SK-N-SH treated with all-trans-retinoic acid at 6 μM for 48 hours (cell line): ENCODE data around the gene LAMB4.

Experiments used
- ATAC-seq: fragments of 200-7000 bp; cut with Tn5 transposase; 3 replicates; pipeline ENCODE4 v1.9.1; 2020; ENCODE audit warnings: mild to moderate bottlenecking, moderate library complexity
- ARNTL ChIP-seq: fragments of 450-650 bp; formaldehyde crosslinking; IDR thresholded peaks from 2 replicates; pipeline ENCODE4 v1.5.0; 2020; ENCODE audit warnings: low read depth, mild to moderate bottlenecking, moderate library complexity, borderline replicate concordance
- BACH2 ChIP-seq: fragments of 250-450 bp; sonication (Bioruptor Pico); IDR thresholded peaks from 2 replicates; pipeline ENCODE4 v1.9.0; 2021; ENCODE audit warnings: mild to moderate bottlenecking, borderline replicate concordance
- CSDC2 ChIP-seq: fragments of 250-450 bp; sonication (Bioruptor Pico); IDR thresholded peaks from 2 replicates; pipeline ENCODE4 v1.5.0; 2020; ENCODE audit warnings: mild to moderate bottlenecking, moderate library complexity
- ESRRG ChIP-seq: fragments of 250-450 bp; sonication (Bioruptor Pico); IDR thresholded peaks from 2 replicates; pipeline ENCODE4 v1.6.1; 2021; ENCODE audit warnings: mild to moderate bottlenecking
- OSR1 ChIP-seq: fragments of 250-450 bp; sonication (Bioruptor Pico); IDR thresholded peaks from 2 replicates; pipeline ENCODE4 v1.8.0; 2022; ENCODE audit warnings: moderate library complexity, mild to moderate bottlenecking, inconsistent platforms
- PPARA ChIP-seq: fragments of 250-450 bp; sonication (Bioruptor Pico); IDR thresholded peaks from 2 replicates; pipeline ENCODE4 v1.5.0; 2020; ENCODE audit warnings: mild to moderate bottlenecking, borderline replicate concordance
- RARB ChIP-seq: fragments of 250-450 bp; sonication (Bioruptor Pico); IDR thresholded peaks from 2 replicates; pipeline ENCODE4 v1.8.0; 2021; ENCODE audit warnings: mild to moderate bottlenecking, moderate library complexity
- SNAI2 ChIP-seq: fragments of 250-450 bp; sonication (Bioruptor Pico); IDR thresholded peaks from 2 replicates; pipeline ENCODE4 v1.5.0; 2020; ENCODE audit warnings: mild to moderate bottlenecking, moderate library complexity
- TCF4 ChIP-seq: fragments of 250-450 bp; sonication (Bioruptor Pico); IDR thresholded peaks from 2 replicates; pipeline ENCODE4 v1.8.0; 2021; ENCODE audit warnings: mild to moderate bottlenecking, moderate library complexity, borderline replicate concordance
- TOX ChIP-seq: fragments of 250-450 bp; sonication (Bioruptor Pico); IDR thresholded peaks from 2 replicates; pipeline ENCODE4 v1.8.0; 2021; ENCODE audit warnings: mild to moderate bottlenecking, moderate library complexity, borderline replicate concordance
- ZFP3 ChIP-seq: fragments of 250-450 bp; sonication (Bioruptor Pico); IDR thresholded peaks from 2 replicates; pipeline ENCODE4 v1.5.0; 2020; ENCODE audit warnings: mild to moderate bottlenecking, moderate library complexity
- ZFP30 ChIP-seq: fragments of 450-650 bp; formaldehyde crosslinking; IDR thresholded peaks from 2 replicates; pipeline ENCODE4 v1.5.0; 2022; ENCODE audit warnings: mild to moderate bottlenecking, moderate library complexity
- ZNF565 ChIP-seq: fragments of 450-650 bp; formaldehyde crosslinking; conservative IDR thresholded peaks from 2 replicates; pipeline ENCODE4 v1.5.0; 2020; ENCODE audit warnings: low read depth, mild to moderate bottlenecking, moderate library complexity
- ZNF70 ChIP-seq: fragments of 450-650 bp; formaldehyde crosslinking; IDR thresholded peaks from 2 replicates; pipeline ENCODE4 v1.5.0; 2020; ENCODE audit warnings: mild to moderate bottlenecking, moderate library complexity
- ZNF8 ChIP-seq: fragments of 450-650 bp; formaldehyde crosslinking; IDR thresholded peaks from 2 replicates; pipeline ENCODE4 v1.5.0; 2020; ENCODE audit warnings: mild to moderate bottlenecking, moderate library complexity
- TF ChIP-seq, protein P1 (sequence below): fragments of 250-450 bp; sonication (Bioruptor Pico); IDR thresholded peaks from 2 replicates; pipeline ENCODE4 v1.5.1; 2021; ENCODE audit warnings: mild to moderate bottlenecking, moderate library complexity
- TF ChIP-seq, protein P2 (sequence below): fragments of 250-450 bp; sonication (Bioruptor Pico); IDR thresholded peaks from 2 replicates; pipeline ENCODE4 v1.5.0; 2020; ENCODE audit warnings: mild to moderate bottlenecking, moderate library complexity
- TF ChIP-seq, protein P3 (sequence below): fragments of 250-450 bp; sonication (Bioruptor Pico); IDR thresholded peaks from 2 replicates; pipeline ENCODE4 v1.5.1; 2020; ENCODE audit warnings: low read depth, mild to moderate bottlenecking, moderate library complexity
- TF ChIP-seq, protein P4 (sequence below): fragments of 250-450 bp; sonication (Bioruptor Pico); IDR thresholded peaks from 2 replicates; pipeline ENCODE4 v1.8.0; 2021; ENCODE audit warnings: low read depth, mild to moderate bottlenecking, moderate library complexity, borderline replicate concordance
- TF ChIP-seq, protein P5 (sequence below): fragments of 250-450 bp; sonication (Bioruptor Pico); IDR thresholded peaks from 2 replicates; pipeline ENCODE4 v1.8.0; 2020; ENCODE audit warnings: mild to moderate bottlenecking, moderate library complexity, borderline replicate concordance

The LAMB4 gene

DNA sequence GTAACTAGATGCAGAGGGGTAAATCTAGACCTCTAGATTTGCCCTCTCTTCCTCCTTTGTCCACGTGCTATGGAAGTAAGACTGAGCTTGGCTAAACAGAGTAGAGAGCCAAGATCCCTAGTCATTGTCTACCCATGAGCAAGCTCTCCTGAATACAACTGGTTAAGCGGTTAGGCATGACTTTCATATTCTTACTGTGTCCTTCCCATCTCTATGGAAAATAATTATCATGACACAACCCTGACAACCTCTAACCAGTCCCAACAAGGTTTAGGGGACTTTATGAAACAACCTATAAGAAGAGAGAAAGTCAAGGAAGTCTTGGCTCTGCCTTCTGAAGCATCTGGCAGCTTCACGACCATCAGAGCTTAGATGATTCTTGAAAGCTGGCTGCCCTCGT, 7.8 kb upstream of the LAMB4 start:
- TF ChIP-seq TCF4 (no peak), ZFP30 (CRISPR knock-in tag) (no peak), SNAI2 (CRISPR knock-in tag) (no peak), CSDC2 (no peak), ZNF70 (CRISPR knock-in tag) (no peak), ZNF8 (CRISPR knock-in tag) (no peak), ARNTL (no peak)
- TF ChIP-seq, protein P1, sequence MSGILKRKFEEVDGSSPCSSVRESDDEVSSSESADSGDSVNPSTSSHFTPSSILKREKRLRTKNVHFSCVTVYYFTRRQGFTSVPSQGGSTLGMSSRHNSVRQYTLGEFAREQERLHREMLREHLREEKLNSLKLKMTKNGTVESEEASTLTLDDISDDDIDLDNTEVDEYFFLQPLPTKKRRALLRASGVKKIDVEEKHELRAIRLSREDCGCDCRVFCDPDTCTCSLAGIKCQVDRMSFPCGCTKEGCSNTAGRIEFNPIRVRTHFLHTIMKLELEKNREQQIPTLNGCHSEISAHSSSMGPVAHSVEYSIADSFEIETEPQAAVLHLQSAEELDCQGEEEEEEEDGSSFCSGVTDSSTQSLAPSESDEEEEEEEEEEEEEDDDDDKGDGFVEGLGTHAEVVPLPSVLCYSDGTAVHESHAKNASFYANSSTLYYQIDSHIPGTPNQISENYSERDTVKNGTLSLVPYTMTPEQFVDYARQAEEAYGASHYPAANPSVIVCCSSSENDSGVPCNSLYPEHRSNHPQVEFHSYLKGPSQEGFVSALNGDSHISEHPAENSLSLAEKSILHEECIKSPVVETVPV (CRISPR knock-in tag) = no peak
- no peak for ATAC-seq

DNA sequence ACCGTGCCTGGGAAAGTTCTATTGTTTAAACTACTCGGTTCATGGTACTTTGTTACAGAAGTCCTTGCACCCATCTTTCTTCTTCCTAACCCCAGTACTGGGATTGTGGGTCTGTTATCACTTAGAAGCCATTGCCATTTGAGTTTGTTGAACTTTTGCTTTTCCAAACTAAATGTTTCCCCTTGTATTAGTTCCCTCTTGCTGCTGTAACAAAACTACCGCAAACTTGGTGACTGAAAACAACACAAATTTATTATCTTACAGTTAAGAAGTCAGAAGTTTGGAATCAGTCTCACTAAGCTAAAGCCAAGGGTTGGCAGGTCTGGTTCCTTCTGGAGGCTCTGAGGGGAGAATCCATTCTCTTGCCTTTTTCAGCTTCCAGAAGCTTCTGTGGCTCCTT, 6.9 kb upstream of the LAMB4 start:
- TF ChIP-seq ZNF70 (CRISPR knock-in tag) = no peak
- no peak for TF ChIP-seq OSR1 (CRISPR knock-in tag)
- TF ChIP-seq SNAI2 (CRISPR knock-in tag) = no peak
- TF ChIP-seq, protein P2, sequence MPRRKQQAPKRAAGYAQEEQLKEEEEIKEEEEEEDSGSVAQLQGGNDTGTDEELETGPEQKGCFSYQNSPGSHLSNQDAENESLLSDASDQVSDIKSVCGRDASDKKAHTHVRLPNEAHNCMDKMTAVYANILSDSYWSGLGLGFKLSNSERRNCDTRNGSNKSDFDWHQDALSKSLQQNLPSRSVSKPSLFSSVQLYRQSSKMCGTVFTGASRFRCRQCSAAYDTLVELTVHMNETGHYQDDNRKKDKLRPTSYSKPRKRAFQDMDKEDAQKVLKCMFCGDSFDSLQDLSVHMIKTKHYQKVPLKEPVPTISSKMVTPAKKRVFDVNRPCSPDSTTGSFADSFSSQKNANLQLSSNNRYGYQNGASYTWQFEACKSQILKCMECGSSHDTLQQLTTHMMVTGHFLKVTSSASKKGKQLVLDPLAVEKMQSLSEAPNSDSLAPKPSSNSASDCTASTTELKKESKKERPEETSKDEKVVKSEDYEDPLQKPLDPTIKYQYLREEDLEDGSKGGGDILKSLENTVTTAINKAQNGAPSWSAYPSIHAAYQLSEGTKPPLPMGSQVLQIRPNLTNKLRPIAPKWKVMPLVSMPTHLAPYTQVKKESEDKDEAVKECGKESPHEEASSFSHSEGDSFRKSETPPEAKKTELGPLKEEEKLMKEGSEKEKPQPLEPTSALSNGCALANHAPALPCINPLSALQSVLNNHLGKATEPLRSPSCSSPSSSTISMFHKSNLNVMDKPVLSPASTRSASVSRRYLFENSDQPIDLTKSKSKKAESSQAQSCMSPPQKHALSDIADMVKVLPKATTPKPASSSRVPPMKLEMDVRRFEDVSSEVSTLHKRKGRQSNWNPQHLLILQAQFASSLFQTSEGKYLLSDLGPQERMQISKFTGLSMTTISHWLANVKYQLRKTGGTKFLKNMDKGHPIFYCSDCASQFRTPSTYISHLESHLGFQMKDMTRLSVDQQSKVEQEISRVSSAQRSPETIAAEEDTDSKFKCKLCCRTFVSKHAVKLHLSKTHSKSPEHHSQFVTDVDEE (CRISPR knock-in tag) = no peak
- TF ChIP-seq, protein P3, sequence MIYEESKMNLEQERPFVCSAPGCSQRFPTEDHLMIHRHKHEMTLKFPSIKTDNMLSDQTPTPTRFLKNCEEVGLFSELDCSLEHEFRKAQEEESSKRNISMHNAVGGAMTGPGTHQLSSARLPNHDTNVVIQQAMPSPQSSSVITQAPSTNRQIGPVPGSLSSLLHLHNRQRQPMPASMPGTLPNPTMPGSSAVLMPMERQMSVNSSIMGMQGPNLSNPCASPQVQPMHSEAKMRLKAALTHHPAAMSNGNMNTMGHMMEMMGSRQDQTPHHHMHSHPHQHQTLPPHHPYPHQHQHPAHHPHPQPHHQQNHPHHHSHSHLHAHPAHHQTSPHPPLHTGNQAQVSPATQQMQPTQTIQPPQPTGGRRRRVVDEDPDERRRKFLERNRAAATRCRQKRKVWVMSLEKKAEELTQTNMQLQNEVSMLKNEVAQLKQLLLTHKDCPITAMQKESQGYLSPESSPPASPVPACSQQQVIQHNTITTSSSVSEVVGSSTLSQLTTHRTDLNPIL (CRISPR knock-in tag) = no peak
- TF ChIP-seq, protein P4, sequence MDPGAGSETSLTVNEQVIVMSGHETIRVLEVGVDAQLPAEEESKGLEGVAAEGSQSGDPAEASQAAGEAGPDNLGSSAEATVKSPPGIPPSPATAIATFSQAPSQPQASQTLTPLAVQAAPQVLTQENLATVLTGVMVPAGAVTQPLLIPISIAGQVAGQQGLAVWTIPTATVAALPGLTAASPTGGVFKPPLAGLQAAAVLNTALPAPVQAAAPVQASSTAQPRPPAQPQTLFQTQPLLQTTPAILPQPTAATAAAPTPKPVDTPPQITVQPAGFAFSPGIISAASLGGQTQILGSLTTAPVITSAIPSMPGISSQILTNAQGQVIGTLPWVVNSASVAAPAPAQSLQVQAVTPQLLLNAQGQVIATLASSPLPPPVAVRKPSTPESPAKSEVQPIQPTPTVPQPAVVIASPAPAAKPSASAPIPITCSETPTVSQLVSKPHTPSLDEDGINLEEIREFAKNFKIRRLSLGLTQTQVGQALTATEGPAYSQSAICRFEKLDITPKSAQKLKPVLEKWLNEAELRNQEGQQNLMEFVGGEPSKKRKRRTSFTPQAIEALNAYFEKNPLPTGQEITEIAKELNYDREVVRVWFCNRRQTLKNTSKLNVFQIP = no peak
- TF ChIP-seq PPARA (CRISPR knock-in tag) = no peak
- no peak for TF ChIP-seq ESRRG (CRISPR knock-in tag)
- no peak for TF ChIP-seq BACH2 (CRISPR knock-in tag)
- no peak for TF ChIP-seq RARB (CRISPR knock-in tag)
- no peak for TF ChIP-seq ZNF8 (CRISPR knock-in tag)
- TF ChIP-seq, protein P5, sequence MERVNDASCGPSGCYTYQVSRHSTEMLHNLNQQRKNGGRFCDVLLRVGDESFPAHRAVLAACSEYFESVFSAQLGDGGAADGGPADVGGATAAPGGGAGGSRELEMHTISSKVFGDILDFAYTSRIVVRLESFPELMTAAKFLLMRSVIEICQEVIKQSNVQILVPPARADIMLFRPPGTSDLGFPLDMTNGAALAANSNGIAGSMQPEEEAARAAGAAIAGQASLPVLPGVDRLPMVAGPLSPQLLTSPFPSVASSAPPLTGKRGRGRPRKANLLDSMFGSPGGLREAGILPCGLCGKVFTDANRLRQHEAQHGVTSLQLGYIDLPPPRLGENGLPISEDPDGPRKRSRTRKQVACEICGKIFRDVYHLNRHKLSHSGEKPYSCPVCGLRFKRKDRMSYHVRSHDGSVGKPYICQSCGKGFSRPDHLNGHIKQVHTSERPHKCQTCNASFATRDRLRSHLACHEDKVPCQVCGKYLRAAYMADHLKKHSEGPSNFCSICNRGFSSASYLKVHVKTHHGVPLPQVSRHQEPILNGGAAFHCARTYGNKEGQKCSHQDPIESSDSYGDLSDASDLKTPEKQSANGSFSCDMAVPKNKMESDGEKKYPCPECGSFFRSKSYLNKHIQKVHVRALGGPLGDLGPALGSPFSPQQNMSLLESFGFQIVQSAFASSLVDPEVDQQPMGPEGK (CRISPR knock-in tag) = no peak
- TF ChIP-seq TCF4 = no peak
- no peak for TF ChIP-seq CSDC2
- no peak for TF ChIP-seq TOX (CRISPR knock-in tag)
- no peak for TF ChIP-seq ZNF565 (CRISPR knock-in tag)
- TF ChIP-seq ZFP3 = no peak
- TF ChIP-seq, protein P1 (CRISPR knock-in tag) = no peak
- TF ChIP-seq, all 23 proteins: peak for 0
- ATAC-seq = no peak

DNA sequence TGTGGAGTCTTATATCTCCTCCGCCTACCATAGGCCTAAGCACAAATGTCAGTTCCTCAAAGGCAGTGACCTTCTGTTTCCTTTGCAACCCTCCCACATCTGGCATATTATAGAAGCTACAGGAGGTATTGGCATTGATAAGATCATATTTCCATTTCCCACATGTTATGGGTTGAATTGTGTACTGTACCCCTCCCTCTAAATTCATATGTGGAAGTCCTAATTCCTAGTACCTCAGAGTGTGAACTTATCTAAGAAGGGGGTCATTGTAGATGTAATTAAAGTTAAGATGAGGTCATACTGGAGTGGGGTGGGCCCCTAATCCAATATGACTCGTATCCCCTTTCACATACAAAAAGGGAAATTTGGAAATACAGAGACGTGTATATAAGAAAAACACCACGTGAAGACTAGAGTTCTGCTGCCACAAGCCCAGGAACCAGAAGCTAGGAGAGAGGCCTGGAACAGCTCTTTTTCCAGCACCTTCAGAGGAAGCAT, 6.1 kb upstream of the LAMB4 start:
- no peak for ATAC-seq

More for the DNA sequence above, 6.1 kb upstream of the LAMB4 start:
- TF ChIP-seq ZNF70 (CRISPR knock-in tag) (no peak), ZFP3 (no peak)
- TF ChIP-seq, protein P2 (CRISPR knock-in tag) = no peak
- TF ChIP-seq, protein P1 (CRISPR knock-in tag) = no peak
